MM.1S (cell line): ENCODE measurements around the gene KIAA1755.

Experiments
- EZH2 ChIP-seq: fragments of 300-600 bp; sonication (generic); optimal IDR thresholded peaks from 2 replicates; pipeline ENCODE3; 2017; ENCODE audit warnings: low read depth, mild to moderate bottlenecking, antibody characterized with exemption, low read length, mixed read lengths
- TF ChIP-seq, protein P1 (sequence below): fragments of 300-600 bp; sonication (generic); IDR thresholded peaks from 2 replicates; pipeline ENCODE4 v1.5.1; 2016; ENCODE audit warnings: antibody characterized with exemption, low read length, mixed read lengths

GRCh38 chr20:38270869-38271605 lies 10.5 kb upstream of the KIAA1755 start:
- TF ChIP-seq, protein P1, sequence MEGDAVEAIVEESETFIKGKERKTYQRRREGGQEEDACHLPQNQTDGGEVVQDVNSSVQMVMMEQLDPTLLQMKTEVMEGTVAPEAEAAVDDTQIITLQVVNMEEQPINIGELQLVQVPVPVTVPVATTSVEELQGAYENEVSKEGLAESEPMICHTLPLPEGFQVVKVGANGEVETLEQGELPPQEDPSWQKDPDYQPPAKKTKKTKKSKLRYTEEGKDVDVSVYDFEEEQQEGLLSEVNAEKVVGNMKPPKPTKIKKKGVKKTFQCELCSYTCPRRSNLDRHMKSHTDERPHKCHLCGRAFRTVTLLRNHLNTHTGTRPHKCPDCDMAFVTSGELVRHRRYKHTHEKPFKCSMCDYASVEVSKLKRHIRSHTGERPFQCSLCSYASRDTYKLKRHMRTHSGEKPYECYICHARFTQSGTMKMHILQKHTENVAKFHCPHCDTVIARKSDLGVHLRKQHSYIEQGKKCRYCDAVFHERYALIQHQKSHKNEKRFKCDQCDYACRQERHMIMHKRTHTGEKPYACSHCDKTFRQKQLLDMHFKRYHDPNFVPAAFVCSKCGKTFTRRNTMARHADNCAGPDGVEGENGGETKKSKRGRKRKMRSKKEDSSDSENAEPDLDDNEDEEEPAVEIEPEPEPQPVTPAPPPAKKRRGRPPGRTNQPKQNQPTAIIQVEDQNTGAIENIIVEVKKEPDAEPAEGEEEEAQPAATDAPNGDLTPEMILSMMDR: no peak
- TF ChIP-seq EZH2: no peak
